ENCODE data around the gene C11orf54.

The C11orf54 gene

DNA sequence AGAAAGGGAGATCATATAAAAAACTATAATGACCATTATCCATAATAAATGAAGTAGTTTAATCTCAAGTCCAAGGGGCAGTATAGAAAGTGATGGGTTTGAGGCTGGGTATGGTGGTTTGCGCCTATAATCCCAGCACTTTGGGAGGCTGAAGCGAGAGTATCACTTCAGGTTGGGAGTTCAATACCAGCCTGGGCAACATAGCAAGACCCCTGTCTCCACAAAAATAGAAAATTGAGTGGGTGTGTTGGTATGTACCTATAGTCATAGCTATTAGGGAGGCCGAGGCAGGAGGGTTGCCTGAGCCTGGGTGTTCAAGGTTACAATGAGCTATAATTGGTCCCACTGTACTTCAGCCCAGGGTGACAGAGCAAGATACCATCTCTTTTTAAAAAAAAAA is 66.5 kb downstream of the C11orf54 start:
- DNase-seq (ENCODE audit: low spot score) = no peak
- in situ Hi-C loops (cut with MboI; ENCODE audit: low sequenced_read_pairs, unreplicated experiment) = no loop called here
- TF ChIP-seq, protein P1, sequence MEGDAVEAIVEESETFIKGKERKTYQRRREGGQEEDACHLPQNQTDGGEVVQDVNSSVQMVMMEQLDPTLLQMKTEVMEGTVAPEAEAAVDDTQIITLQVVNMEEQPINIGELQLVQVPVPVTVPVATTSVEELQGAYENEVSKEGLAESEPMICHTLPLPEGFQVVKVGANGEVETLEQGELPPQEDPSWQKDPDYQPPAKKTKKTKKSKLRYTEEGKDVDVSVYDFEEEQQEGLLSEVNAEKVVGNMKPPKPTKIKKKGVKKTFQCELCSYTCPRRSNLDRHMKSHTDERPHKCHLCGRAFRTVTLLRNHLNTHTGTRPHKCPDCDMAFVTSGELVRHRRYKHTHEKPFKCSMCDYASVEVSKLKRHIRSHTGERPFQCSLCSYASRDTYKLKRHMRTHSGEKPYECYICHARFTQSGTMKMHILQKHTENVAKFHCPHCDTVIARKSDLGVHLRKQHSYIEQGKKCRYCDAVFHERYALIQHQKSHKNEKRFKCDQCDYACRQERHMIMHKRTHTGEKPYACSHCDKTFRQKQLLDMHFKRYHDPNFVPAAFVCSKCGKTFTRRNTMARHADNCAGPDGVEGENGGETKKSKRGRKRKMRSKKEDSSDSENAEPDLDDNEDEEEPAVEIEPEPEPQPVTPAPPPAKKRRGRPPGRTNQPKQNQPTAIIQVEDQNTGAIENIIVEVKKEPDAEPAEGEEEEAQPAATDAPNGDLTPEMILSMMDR (IDR thresholded peaks at IDR 0.05; ENCODE audit: borderline replicate concordance, control extremely low read depth, extremely low read depth, insufficient read depth, missing control alignments) = no peak

DNA sequence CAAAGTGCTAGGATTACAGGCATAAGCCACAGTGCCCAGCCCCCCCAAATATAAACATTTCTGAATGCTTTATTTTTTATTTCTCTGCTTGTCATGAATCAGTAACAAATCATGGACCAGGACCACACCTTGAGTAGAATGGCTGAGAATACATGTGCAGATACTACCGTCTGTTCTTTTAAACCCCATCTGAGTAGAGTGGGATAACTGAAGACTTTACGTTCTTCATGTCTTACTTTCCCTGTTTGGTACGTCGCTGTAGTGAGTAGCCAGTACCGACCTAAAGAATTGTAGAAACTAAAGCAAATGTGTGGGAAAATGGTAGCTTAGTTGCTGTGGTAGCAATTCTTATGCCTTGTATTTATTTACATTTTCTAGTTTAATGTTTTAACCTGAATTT is 72.5 kb downstream of the C11orf54 start:
- DNase-seq (ENCODE audit: low spot score) = no peak

More for the DNA sequence above, 72.5 kb downstream of the C11orf54 start:
- TF ChIP-seq, protein P1 (IDR thresholded peaks at IDR 0.05; ENCODE audit: borderline replicate concordance, control extremely low read depth, extremely low read depth, insufficient read depth, missing control alignments) = no peak
- in situ Hi-C loops (cut with MboI; ENCODE audit: low sequenced_read_pairs, unreplicated experiment) = no loop called here
